ENCODE data around the gene DCDC2C. TPM values are rescaled to one million over a fixed set of nuclear protein-coding genes. Genes with fewer than 3 reads are reported as not detected.

Gene DCDC2C
- total and polyA plus RNA-seq, 2 of the 4 experiments (the other 2 are of a cell fraction) = not detected

DNA sequence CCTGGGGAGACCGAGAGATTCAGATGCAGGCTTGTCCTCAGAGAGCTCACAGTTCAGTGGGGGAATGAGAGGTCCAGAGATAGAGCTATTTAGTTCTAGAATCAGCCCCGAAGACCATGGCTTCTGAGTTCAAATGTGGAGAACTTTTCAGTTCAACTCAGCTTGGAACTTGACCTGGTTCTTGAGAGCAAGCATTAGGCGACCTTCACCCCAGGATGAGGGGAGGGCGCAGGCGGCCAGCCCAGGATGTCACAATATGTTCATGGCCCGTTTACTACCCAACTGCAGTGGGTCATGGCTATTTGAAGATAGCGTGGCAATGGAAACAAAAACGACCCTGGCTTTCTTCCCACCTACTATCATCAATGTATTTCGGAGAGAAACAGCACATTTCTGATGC, 33.8 kb downstream of the DCDC2C start:
- Histone ChIP-seq H4K20me1 (ENCODE audit: insufficient read depth, low read length) (no peaks in the 10 kb centered on the region), H3K79me1 (ENCODE audit: low read depth in 1 of 2, low read length in 2 of 2) (no peaks in the 10 kb centered on the region), H4K8ac (ENCODE audit: low read depth in 2 of 2, low read length in 2 of 2) (no peak overlapping the region), H3K9ac (ENCODE audit: low read depth, low read length) (no peak overlapping the region), H3K56ac (ENCODE audit: extremely low read depth, insufficient read depth, low read length) (no peak overlapping the region), H2BK20ac (ENCODE audit: low read depth, low read length) (no peak overlapping the region), H3K4me3 (ENCODE audit: insufficient read depth, low read depth, low read length) (no peak overlapping the region), H4K5ac (ENCODE audit: low read depth, low read length) (no peak overlapping the region), H3K9me3 (ENCODE audit: control insufficient read depth, insufficient read depth, low read length) (no peaks in the 10 kb centered on the region), H3K36me3 (ENCODE audit: control insufficient read depth, insufficient read depth, low read length) (no peaks in the 10 kb centered on the region), H4K91ac (ENCODE audit: insufficient read depth, low read depth, low read length) (no peak overlapping the region), H2BK5ac (ENCODE audit: low read depth, low read length, poor library complexity, severe bottlenecking) (no peak overlapping the region), H3K18ac (ENCODE audit: low read depth, low read length) (no peak overlapping the region), H3K14ac (replicated peaks; ENCODE audit: low read depth, low read length) (no peak overlapping the region), H3K9me1 (ENCODE audit: insufficient read depth, low read length) (no peaks in the 10 kb centered on the region), H3K4me2 (ENCODE audit: low read depth, low read length) (no peak overlapping the region), H2AFZ (replicated peaks; ENCODE audit: low read length, poor library complexity) (no peak overlapping the region), H3K23ac (ENCODE audit: low read depth, low read length) (no peak overlapping the region), H3K27me3 (ENCODE audit: control insufficient read depth, insufficient read depth, low read length) (peaks cover 18% of the 10 kb centered on the region), H2AK9ac (replicated peaks; ENCODE audit: low read depth, low read length, poor library complexity) (no peak overlapping the region), H2BK120ac (ENCODE audit: low read depth, low read length) (no peak overlapping the region), H3K27ac (ENCODE audit: insufficient read depth, low read length) (no peak overlapping the region), H2BK15ac (ENCODE audit: low read depth, low read length) (no peak overlapping the region), H3K4me1 (ENCODE audit: control insufficient read depth, insufficient read depth, low read length) (no peaks in the 10 kb centered on the region), H3K4ac (ENCODE audit: low read depth, low read length) (no peak overlapping the region), H2AK5ac (ENCODE audit: low read depth, low read length) (no peak overlapping the region)
- no peak for TF ChIP-seq RCOR1 (IDR thresholded peaks at IDR 0.05; ENCODE audit: insufficient replicate concordance, low read length)
- TF ChIP-seq RFX5 (IDR thresholded peaks at IDR 0.05; ENCODE audit: low read depth, low read length) = no peak
- TF ChIP-seq RAD21 (IDR thresholded peaks at IDR 0.05; ENCODE audit: low read length) = no peak
- TF ChIP-seq, protein P1, sequence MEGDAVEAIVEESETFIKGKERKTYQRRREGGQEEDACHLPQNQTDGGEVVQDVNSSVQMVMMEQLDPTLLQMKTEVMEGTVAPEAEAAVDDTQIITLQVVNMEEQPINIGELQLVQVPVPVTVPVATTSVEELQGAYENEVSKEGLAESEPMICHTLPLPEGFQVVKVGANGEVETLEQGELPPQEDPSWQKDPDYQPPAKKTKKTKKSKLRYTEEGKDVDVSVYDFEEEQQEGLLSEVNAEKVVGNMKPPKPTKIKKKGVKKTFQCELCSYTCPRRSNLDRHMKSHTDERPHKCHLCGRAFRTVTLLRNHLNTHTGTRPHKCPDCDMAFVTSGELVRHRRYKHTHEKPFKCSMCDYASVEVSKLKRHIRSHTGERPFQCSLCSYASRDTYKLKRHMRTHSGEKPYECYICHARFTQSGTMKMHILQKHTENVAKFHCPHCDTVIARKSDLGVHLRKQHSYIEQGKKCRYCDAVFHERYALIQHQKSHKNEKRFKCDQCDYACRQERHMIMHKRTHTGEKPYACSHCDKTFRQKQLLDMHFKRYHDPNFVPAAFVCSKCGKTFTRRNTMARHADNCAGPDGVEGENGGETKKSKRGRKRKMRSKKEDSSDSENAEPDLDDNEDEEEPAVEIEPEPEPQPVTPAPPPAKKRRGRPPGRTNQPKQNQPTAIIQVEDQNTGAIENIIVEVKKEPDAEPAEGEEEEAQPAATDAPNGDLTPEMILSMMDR (conservative IDR thresholded peaks at IDR 0.05; ENCODE audit: low read depth, low read length) = no peak
- TF ChIP-seq SMC3 (IDR thresholded peaks at IDR 0.05; ENCODE audit: low read depth, low read length) = no peak
- no peak for TF ChIP-seq FOS (IDR thresholded peaks at IDR 0.05; ENCODE audit: low read depth, low read length)
- TF ChIP-seq POLR2A (IDR thresholded peaks at IDR 0.05; ENCODE audit: low read depth, low read length) = no peak
- TF ChIP-seq MXI1 (IDR thresholded peaks at IDR 0.05; ENCODE audit: borderline replicate concordance, low read depth, low read length) = no peak
- WGBS, 2 experiments (ENCODE audit: extremely low coverage in 2 of 2, insufficient read length in 1 of 2) = 73% methylated on average over 2 of the region's 9 CpGs; no CpG with 5 or more reads in 1 of the 2 experiments
- in situ Hi-C loops (cut with MboI; ENCODE audit: low sequenced_read_pairs) (no loop called here), intact Hi-C loops (cut with micrococcal nuclease) (no loop called here), dilution Hi-C loops (cut with HindIII; ENCODE audit: low sequenced_read_pairs, unreplicated experiment) (no loop called here)
- no peak for DNase-seq
- no TSS peak for BruUV-seq (replicated peaks)
- POLR2A ChIA-PET (ENCODE audit: unreplicated experiment) = no interaction called here
- ATAC-seq (ENCODE audit: low read depth) = no peak
- CTCF ChIA-PET = no interaction called here
